HepG2 (cell line): ENCODE data around the gene NMUR1. TPM values are rescaled to one million over a fixed set of nuclear protein-coding genes. Genes with fewer than 3 reads are reported as not detected.

ENCODE experiments used
- AKAP8 ChIP-seq: sonication (generic); formaldehyde crosslinking; IDR thresholded peaks from 2 replicates; pipeline ENCODE4 v1.5.1; 2020; ENCODE audit warnings: mild to moderate bottlenecking, missing genetic modification reagents
- BHLHE40 ChIP-seq: IDR thresholded peaks from 2 replicates; pipeline ENCODE4 v1.6.1; 2011; ENCODE audit warnings: low read length, improper control_type of control experiment
- BORCS8-MEF2B ChIP-seq: sonication (generic); formaldehyde crosslinking; IDR thresholded peaks from 2 replicates; pipeline ENCODE4 v1.8.0; 2022; ENCODE audit warnings: mild to moderate bottlenecking, missing genetic modification reagents
- CENPX ChIP-seq: sonication (generic); formaldehyde crosslinking; IDR thresholded peaks from 2 replicates; pipeline ENCODE4 v1.9.0; 2021; ENCODE audit warnings: mild to moderate bottlenecking, missing genetic modification reagents, moderate library complexity
- CHCHD3 ChIP-seq: sonication (generic); formaldehyde crosslinking; IDR thresholded peaks from 2 replicates; pipeline ENCODE4 v1.8.0; 2022; ENCODE audit warnings: mild to moderate bottlenecking, missing genetic modification reagents, moderate library complexity
- KDM2A ChIP-seq: sonication (generic); formaldehyde crosslinking; IDR thresholded peaks from 2 replicates; pipeline ENCODE4 v1.4.0; 2020; ENCODE audit warnings: low read depth, missing genetic modification reagents, borderline replicate concordance
- KDM5B ChIP-seq: sonication (generic); formaldehyde crosslinking; IDR thresholded peaks from 2 replicates; pipeline ENCODE4 v1.4.0; 2020; ENCODE audit warnings: missing genetic modification reagents, mild to moderate bottlenecking, borderline replicate concordance
- MED1 ChIP-seq: sonication (generic); formaldehyde crosslinking; IDR thresholded peaks from 2 replicates; pipeline ENCODE4 v1.4.0; 2020; ENCODE audit warnings: missing genetic modification reagents
- NFKB2 ChIP-seq: sonication (generic); formaldehyde crosslinking; IDR thresholded peaks from 2 replicates; pipeline ENCODE4 v1.4.0; 2020; ENCODE audit warnings: missing genetic modification reagents, borderline replicate concordance
- NR0B2 ChIP-seq: sonication (generic); formaldehyde crosslinking; IDR thresholded peaks from 2 replicates; pipeline ENCODE4 v1.4.0; 2020; ENCODE audit warnings: mild to moderate bottlenecking, missing genetic modification reagents
- NR2C2 ChIP-seq: sonication (generic); formaldehyde crosslinking; IDR thresholded peaks from 2 replicates; pipeline ENCODE4 v1.4.0; 2020; ENCODE audit warnings: missing genetic modification reagents, mild to moderate bottlenecking, moderate library complexity, borderline replicate concordance
- RXRA ChIP-seq: sonication (generic); formaldehyde crosslinking; IDR thresholded peaks from 2 replicates; pipeline ENCODE4 v1.5.1; 2020; ENCODE audit warnings: missing genetic modification reagents
- STAG1 ChIP-seq: sonication (generic); formaldehyde crosslinking; IDR thresholded peaks from 2 replicates; pipeline ENCODE4 v1.4.0; 2020; ENCODE audit warnings: missing genetic modification reagents
- ZBTB2 ChIP-seq: sonication (generic); formaldehyde crosslinking; IDR thresholded peaks from 2 replicates; pipeline ENCODE4 v1.8.0; 2022; ENCODE audit warnings: low read depth, missing genetic modification reagents
- ZNF331 ChIP-seq: sonication (generic); formaldehyde crosslinking; IDR thresholded peaks from 2 replicates; pipeline ENCODE4 v1.4.0; 2020; ENCODE audit warnings: missing genetic modification reagents
- ZNF687 ChIP-seq: sonication (generic); formaldehyde crosslinking; IDR thresholded peaks from 2 replicates; pipeline ENCODE4 v1.5.1; 2020; ENCODE audit warnings: mild to moderate bottlenecking, missing genetic modification reagents, moderate library complexity
- ZNF768 ChIP-seq: sonication (generic); formaldehyde crosslinking; IDR thresholded peaks from 2 replicates; pipeline ENCODE4 v1.4.0; 2020; ENCODE audit warnings: missing genetic modification reagents
- polyA plus RNA-seq, 8 experiments: library from polyadenylated mRNA; depleted of rRNA in 3 of 8; stranded (reverse) in 7 of 8; unstranded in 1 of 8; fragments of >200 nt; fragmentation: Illumina TruSeq in 4 of 8; extraction: Trizol in 4 of 8; gene quantifications; 2 replicates each; pipeline versions ENCODE4 v1.2.1 to v1.2.3, GENCODE V29; 2011 to 2016; ENCODE audit warnings: low read depth in 4 of 8, missing spikeins in 1 of 8, mixed read lengths in 1 of 8; ENCODE audit not compliant: insufficient read depth in 1 of 8
- total RNA-seq, 5 experiments: library from RNA; depleted of rRNA; stranded (reverse); fragments of >200 nt; fragmentation: Illumina TruSeq; extraction: Trizol; gene quantifications; 2 replicates each; pipeline ENCODE4 v1.2.3, GENCODE V29; 2016; ENCODE audit warnings: low read depth in 1 of 5
- TF ChIP-seq, protein P1 (sequence below): IDR thresholded peaks from 2 replicates; pipeline ENCODE4 v1.6.1; 2012; ENCODE audit warnings: low read length, improper control_type of control experiment

Gene NMUR1
- total and polyA plus RNA-seq, 2 of the 13 experiments (the other 11 are each of a cell fraction or from before 2014, with no cell fraction given): not detected

DNA sequence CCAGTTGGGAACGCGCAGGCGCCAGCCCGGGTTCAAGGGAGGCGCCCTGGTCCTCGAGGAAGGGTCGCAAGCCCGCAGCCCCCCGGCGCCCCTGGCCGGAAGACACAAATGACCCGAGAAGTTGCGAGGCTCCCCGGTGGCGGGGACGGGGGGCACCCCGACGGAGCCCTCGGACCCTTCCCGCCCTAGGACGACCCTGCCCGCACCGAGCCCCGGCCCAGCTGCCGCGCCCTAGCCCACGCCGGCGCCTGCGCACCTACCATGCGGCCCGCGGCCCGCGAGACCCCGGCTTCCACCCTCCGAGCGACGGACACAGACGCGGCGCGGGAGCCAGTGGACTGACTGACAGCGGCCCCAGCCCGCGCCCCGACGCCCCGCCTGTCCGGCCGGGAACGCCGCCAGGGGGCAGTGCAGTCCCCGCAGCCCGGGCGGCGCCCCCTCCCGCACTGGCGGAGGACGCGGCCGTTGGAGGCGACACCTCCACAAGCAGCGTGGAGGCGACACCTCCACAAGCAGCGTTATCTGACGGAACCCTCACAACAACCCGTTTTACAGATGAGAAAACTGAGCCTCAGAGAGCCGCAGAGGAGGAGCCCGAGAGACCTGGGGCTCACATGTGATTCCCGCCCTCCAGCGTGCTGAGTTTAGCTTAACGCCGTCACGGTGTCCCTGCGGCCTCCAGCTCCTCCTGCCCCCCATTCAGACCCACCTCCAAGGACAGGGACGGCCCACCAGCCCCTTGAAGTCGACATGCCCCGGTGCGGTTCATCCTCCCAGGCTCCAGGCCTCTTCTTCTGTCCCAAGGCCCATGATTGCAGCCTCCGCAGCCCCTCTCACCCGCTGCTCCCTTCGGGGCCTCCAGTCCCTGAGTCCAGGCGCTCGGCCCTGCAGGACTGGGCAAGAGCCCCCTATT, at the start of gene NMUR1 (continued):
- TF ChIP-seq ZNF687 (CRISPR knock-in tag): peak; percentile 55
- 0 out of 2 replicates have a peak, but pooled peaks have one; percentile 43 for TF ChIP-seq CHCHD3 (CRISPR knock-in tag)
- no peak for TF ChIP-seq RXRA (CRISPR knock-in tag)
- no peak for TF ChIP-seq NR2C2 (CRISPR knock-in tag)
- TF ChIP-seq STAG1 (CRISPR knock-in tag): peak; percentile 46; the same call in 1 of the 2 replicates
- peak; percentile 19; the same call in 1 of the 2 replicates for TF ChIP-seq KDM5B
- TF ChIP-seq AKAP8 (CRISPR knock-in tag): 0 out of 2 replicates have a peak, but pooled peaks have one; percentile 20
- no peak for TF ChIP-seq MED1
- TF ChIP-seq, protein P1, sequence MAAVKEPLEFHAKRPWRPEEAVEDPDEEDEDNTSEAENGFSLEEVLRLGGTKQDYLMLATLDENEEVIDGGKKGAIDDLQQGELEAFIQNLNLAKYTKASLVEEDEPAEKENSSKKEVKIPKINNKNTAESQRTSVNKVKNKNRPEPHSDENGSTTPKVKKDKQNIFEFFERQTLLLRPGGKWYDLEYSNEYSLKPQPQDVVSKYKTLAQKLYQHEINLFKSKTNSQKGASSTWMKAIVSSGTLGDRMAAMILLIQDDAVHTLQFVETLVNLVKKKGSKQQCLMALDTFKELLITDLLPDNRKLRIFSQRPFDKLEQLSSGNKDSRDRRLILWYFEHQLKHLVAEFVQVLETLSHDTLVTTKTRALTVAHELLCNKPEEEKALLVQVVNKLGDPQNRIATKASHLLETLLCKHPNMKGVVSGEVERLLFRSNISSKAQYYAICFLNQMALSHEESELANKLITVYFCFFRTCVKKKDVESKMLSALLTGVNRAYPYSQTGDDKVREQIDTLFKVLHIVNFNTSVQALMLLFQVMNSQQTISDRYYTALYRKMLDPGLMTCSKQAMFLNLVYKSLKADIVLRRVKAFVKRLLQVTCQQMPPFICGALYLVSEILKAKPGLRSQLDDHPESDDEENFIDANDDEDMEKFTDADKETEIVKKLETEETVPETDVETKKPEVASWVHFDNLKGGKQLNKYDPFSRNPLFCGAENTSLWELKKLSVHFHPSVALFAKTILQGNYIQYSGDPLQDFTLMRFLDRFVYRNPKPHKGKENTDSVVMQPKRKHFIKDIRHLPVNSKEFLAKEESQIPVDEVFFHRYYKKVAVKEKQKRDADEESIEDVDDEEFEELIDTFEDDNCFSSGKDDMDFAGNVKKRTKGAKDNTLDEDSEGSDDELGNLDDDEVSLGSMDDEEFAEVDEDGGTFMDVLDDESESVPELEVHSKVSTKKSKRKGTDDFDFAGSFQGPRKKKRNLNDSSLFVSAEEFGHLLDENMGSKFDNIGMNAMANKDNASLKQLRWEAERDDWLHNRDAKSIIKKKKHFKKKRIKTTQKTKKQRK: no peak
- TF ChIP-seq NR0B2 (CRISPR knock-in tag): 0 out of 2 replicates have a peak, but pooled peaks have one; percentile 63
- TF ChIP-seq ZNF768 (CRISPR knock-in tag): peak; percentile 43; the same call in 1 of the 2 replicates
- TF ChIP-seq BHLHE40: 0 out of 2 replicates have a peak, but pooled peaks have one; percentile 3
- TF ChIP-seq BORCS8-MEF2B: no peak
- TF ChIP-seq ZBTB2 (CRISPR knock-in tag): no peak
- no peak for TF ChIP-seq CENPX (CRISPR knock-in tag)
- TF ChIP-seq KDM2A (CRISPR knock-in tag): peak; percentile 65; the same call in 1 of the 2 replicates
- 0 out of 2 replicates have a peak, but pooled peaks have one; percentile 51 for TF ChIP-seq ZNF331 (CRISPR knock-in tag)
- peak; percentile 7; the same call in 1 of the 2 replicates for TF ChIP-seq NFKB2 (CRISPR knock-in tag)
